ENCODE results near the gene MOB3A.

DNA sequence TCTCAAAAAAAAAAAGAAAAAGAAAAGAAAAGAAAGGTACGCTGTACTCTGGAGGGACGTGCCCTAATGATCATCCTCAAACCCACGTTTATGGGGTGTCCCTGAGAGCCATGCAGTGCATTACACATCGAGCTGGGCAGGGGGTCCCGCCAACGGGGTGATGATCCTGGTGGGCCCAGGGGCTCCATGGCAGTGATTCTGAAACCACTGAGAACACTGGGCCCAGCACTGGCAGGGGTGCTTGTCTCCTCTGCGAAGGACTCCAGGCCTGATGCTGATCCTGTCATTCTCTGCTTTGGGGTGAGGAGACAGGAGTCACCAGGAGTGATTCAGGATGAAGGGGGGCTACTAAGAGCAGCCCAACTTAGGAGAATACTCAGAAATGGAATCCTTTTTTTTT is 18.7 kb downstream of the MOB3A start:
- no peak for TF ChIP-seq EZH2 (IDR thresholded peaks at IDR 0.05; ENCODE audit: insufficient read depth, poor library complexity, severe bottlenecking)
- no peak for TF ChIP-seq EZH2phosphoT487 (IDR thresholded peaks at IDR 0.05; ENCODE audit: insufficient read depth, low read depth)
